ENCODE results near the gene TNRC6C.
A peak's percentile ranks its signal among the peaks of the same experiment; 100 is the strongest.
"Not testable (repeated sequence)": the region's sequence is repeated elsewhere in the genome, so short reads cannot be mapped to it uniquely, and the experiment has no call there.

Gene TNRC6C

DNA sequence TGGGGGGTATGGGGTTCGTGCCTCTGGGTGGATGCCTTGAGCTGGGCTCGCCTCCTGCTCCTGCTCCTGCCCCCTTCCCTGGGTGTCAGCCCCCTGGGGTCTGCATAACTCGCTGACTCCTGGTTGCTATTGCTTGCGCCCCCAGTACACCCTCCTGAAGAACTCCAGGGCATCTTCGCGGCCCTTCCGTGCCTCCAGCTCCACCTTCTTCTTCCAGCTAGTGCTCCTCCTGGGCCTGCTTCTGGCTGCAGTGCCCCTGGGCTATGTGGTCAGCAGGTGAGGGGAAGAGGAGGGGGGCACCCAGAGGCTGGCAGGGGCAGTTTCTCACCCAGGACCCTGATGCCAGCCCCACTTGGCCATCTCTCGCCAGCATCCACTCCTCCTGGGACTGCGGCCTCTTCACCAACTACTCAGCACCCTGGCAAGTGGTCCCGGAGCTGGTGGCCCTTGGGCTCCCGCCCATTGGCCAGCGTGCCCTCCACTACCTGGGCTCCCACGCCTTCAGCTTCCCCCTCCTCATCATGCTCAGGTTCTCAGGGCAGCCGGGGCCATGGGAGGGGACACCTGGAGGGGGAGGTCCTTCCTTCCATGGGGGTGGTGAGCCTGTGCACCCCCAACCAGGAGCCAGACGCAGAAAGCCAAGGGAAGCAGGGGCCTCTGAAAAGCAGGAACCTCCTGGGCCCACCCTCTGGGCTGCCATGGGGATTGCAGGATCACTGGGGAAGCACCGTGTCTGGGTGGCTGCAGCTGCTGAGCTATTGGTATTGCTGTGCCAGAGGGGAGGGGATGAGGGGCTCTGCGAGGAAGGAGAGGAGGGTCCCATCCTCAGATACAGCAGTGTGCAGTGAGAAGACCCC, 179.9 kb downstream of the TNRC6C start:
- TF ChIP-seq, protein P1, sequence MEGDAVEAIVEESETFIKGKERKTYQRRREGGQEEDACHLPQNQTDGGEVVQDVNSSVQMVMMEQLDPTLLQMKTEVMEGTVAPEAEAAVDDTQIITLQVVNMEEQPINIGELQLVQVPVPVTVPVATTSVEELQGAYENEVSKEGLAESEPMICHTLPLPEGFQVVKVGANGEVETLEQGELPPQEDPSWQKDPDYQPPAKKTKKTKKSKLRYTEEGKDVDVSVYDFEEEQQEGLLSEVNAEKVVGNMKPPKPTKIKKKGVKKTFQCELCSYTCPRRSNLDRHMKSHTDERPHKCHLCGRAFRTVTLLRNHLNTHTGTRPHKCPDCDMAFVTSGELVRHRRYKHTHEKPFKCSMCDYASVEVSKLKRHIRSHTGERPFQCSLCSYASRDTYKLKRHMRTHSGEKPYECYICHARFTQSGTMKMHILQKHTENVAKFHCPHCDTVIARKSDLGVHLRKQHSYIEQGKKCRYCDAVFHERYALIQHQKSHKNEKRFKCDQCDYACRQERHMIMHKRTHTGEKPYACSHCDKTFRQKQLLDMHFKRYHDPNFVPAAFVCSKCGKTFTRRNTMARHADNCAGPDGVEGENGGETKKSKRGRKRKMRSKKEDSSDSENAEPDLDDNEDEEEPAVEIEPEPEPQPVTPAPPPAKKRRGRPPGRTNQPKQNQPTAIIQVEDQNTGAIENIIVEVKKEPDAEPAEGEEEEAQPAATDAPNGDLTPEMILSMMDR (IDR thresholded peaks at IDR 0.05): no peak
- no peak overlapping the region for H3K27ac ChIP-seq
- no peak overlapping the region for H3K4me3 ChIP-seq
- peak; percentile 71 for DNase-seq (ENCODE audit: low spot score)

DNA sequence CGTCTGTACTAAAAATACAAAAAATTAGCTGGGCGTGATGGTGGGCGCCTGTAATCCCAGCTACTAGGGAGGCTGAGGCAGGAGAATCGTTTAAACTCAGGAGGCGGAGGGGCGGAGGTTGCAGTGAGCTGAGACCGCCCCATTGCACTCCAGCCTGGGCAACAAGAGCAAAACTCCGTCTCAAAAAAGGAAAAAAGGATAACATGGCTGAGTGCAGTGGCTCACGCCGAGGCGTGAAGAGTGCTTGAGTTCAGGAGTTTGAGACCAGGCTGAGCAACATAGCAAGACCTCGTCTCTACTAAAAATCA, 181.3 kb downstream of the TNRC6C start:
- H3K27ac ChIP-seq: not testable (repeated sequence)

DNA sequence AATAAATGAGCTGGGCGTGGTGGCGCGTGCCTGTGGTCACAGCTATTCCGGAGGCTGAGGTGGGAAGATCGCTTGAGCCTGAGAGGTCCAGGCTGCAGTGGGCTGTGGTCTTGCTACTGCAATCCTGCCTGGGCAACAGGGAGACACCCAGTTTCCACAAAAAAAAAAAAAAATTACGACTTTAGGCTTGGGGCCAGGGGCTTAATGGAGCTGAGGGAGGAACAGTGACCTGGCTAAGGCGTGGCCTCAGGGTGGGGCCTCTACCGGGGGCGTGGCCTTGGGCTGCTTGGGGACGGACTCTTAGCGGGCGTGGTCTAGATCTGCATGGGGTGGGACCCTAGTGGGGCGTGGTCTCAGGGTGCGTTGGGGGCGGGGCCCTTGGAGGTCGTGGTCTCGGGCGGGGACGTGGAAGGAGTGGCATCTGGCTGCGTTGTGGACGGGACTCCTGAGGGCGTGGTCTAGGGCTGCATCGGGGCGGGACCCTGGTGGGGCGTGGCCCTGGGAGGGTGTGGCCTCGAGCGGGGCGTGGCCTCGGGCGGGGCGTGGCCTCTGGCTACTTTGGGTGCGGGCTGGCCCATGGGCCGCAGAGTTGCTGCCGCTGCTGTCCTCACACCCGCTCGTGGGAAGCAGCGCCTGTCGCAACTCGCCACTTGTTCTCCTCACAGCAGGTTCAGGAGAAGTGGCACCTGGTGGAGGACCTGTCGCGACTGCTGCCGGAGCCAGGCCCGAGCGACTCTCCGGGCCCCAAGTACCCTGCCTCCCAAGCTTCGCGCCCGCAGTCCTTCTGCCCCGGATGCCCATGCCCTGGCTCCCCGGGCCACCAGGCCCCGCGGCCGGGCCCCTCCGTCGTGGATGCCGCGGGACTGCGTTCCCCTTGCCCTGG, 181.9 kb downstream of the TNRC6C start:
- Histone ChIP-seq H3K27ac (peak overlapping the region in 1 of 2 donors; percentile 2), H3K4me3 (peak overlapping the region; percentile 14)
- TF ChIP-seq, protein P1 (IDR thresholded peaks at IDR 0.05): no peak
- DNase-seq (ENCODE audit: low spot score): peak; percentile 83

More for the DNA sequence above, 181.3 kb downstream of the TNRC6C start:
- not testable (repeated sequence) for DNase-seq (ENCODE audit: low spot score); H3K4me3 ChIP-seq

DNA sequence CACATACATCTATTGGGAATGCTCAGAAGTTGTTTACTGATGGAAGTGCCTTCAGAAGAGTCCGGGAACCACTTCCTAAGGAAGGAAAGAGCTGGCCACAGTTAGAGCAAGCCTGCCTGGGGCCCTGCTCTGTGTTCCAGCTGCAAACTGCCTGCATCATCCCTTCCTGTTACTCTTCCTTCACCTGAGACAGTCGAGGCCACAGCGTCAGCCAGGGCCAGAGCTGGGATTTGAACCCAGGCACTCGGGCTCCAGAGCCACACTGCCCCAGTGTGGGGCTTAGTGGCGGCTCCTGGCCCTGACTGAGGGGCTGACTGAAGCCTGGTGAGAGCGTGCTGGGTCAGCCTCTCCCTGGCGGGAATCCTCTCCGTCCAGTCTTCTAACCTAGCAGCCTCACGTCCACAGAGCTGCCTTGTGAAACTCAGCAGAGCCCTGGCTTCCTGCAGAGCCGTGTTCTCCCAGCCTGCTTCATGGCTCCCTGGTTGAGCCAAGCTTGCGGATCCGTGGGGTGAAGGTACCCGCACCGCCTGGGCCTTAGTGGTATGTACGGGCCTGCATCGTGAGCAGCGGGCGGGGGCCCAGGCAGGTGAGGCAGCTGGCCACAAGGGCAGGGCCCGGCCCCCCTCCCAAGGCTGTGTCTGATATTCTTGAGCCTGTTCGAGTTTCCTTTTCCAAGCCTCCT, 183.1 kb downstream of the TNRC6C start:
- Histone ChIP-seq H3K4me3 (no peak overlapping the region), H3K27ac (no peak overlapping the region)
- peak; percentile 69 for DNase-seq (ENCODE audit: low spot score)
- TF ChIP-seq, protein P1 (IDR thresholded peaks at IDR 0.05): no peak

DNA sequence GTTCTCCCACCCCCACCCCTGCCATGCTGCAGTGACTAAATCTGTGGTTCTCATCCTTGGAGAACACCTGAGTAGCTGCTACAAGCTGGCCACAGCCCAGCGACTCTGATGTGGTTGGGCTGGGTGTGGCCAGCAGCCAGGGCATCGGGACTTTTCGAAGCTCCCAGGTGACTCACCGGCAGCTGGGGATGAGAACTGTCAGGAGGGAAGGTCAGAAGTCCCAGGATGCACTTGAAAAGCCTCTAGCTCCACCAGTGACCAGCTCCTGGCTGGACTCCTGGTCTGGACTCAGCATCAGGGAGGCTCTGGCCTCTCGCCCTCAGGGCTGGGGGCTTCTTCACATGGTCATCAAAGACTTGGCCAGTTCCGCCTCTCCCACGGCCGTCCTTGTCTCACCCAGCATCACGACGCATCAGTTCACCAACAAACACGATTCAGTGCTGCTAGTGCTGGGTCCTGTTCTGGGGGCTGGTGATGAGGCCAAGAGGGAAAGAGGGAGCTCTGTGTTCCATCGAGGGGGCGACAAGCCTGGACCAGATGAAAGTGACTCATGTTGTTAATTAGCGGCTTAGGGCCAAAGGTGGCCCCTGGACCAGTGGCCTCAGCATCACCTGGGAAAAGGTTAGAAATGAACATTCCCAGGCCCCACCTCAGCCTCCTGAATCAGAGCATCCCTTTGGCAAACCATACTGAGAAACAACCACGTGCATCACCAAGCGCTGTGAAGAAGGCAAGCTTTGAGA, 183.8 kb downstream of the TNRC6C start:
- peak; percentile 62 for DNase-seq (ENCODE audit: low spot score)
- Histone ChIP-seq H3K27ac (no peak overlapping the region), H3K4me3 (no peak overlapping the region)
- TF ChIP-seq, protein P1 (IDR thresholded peaks at IDR 0.05): no peak

DNA sequence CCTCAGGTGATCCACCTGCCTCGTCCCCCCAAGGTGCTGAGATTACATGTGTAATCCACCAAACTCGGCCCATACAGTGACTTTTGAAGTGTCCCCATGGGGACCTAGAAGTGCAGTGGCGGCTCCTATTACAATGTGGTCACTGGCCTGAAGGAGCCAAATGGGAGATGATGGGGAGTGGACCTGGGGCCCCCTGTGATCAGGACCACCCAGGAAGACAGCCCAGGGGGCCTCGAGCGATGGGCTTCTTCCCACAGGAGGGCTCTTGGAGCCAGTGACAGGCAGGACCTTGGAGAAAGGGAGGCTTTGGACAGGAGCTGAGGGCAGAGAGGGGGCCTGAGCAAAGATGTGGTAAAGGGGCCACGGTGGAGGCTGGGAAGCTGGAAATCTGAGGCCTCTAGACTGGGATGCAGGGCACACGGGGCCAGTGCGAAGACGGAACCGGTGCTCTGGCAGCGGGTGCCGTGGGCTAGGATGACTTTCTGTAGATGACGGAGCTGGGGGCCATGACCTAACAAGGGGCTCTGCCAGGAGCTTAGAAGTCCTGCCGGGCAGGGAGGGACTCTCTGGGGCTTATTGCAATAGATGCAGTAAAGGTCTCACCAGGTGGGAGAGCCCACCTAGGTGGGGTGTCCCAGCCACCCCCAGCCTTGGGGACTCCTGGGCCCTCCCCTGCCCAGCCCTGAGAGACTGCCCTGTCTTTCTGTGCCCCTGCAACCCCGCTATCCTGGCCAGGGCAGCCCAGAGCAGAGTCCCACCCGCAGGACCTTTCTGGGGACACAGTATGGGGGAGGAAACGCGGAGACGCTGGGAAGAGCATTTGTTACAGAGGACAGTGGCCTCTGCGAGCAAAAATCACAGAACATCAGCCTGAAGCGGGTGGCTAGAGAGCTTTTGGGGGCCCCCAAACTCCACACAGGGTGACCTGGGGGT, 185.0 kb downstream of the TNRC6C start:
- peak overlapping the region in 1 of 2 donors; percentile 83 for H3K27ac ChIP-seq
- TF ChIP-seq, protein P1 (IDR thresholded peaks at IDR 0.05): no peak
- DNase-seq (ENCODE audit: low spot score): no peak

More for the DNA sequence above, 185.0 kb downstream of the TNRC6C start:
- H3K4me3 ChIP-seq: no peak overlapping the region

All from coronary artery (tissue), 2 donors.